ACHN (cell line): ENCODE results near the gene SOCS1.

Experiments used
- DNase-seq: peaks from one replicate; pipeline ENCODE4 v3.0.0-alpha.2; 2015
- in situ Hi-C: cut with HindIII; loops from 2 replicates; pipeline ENCODE4 v1.10.0; 2017; ENCODE audit warnings: low sequenced_read_pairs, low pct_ligation_motif_present, low pct_unique_long_range_greater_than_20kb

SOCS1 gene

GRCh38 chr16:11265124-11265523 is 9.1 kb upstream of the SOCS1 start:
- in situ Hi-C loops, result no loop called here
- no peak for DNase-seq

- in situ Hi-C loops, result no loop called here
- DNase-seq, result no peak
These were observed 8.3 kb upstream of the SOCS1 start for GRCh38 chr16:11264155-11264832.

- DNase-seq, result no peak
- in situ Hi-C loops, result no loop called here
These were observed 7.7 kb upstream of the SOCS1 start for GRCh38 chr16:11263737-11264136.

- in situ Hi-C loops, result no loop called here
- DNase-seq, result no peak
These were observed 6.9 kb upstream of the SOCS1 start for GRCh38 chr16:11262915-11263314.

- DNase-seq, result no peak
- in situ Hi-C loops, result no loop called here
These were observed 4.6 kb upstream of the SOCS1 start for GRCh38 chr16:11260596-11260966.

GRCh38 chr16:11259655-11260595 is 3.9 kb upstream of the SOCS1 start:
- in situ Hi-C loops, result no loop called here
- no peak for DNase-seq

- in situ Hi-C loops, result no loop called here
- no peak for DNase-seq
These were observed 2.8 kb upstream of the SOCS1 start for GRCh38 chr16:11258553-11259492.

GRCh38 chr16:11257131-11257938 is 1.3 kb upstream of the SOCS1 start:
- in situ Hi-C loops, result no loop called here
- peak; percentile 87 for DNase-seq

- DNase-seq, result peak; percentile 71
- in situ Hi-C loops, result no loop called here
These were observed 692 bp upstream of the SOCS1 start for GRCh38 chr16:11256661-11257130.

GRCh38 chr16:11254913-11255736 is 879 bp downstream of the SOCS1 start:
- in situ Hi-C loops, result no loop called here

GRCh38 chr16:11253995-11254912 is 1.8 kb downstream of the SOCS1 start:
- DNase-seq, result no peak
- in situ Hi-C loops, result no loop called here

More at GRCh38 chr16:11254913-11255736, 879 bp downstream of the SOCS1 start:
- peak; percentile 74 for DNase-seq

- in situ Hi-C loops, result no loop called here
- no peak for DNase-seq
These were observed 2.7 kb downstream of the SOCS1 start for GRCh38 chr16:11253009-11253994.

GRCh38 chr16:11252482-11252931 is 3.5 kb downstream of the SOCS1 start:
- DNase-seq, result no peak
- in situ Hi-C loops, result no loop called here

- DNase-seq, result no peak
- in situ Hi-C loops, result no loop called here
These were observed 4.2 kb downstream of the SOCS1 start for GRCh38 chr16:11251525-11252481.
